Measurements from ENCODE around the gene CD80.

CD80 gene

DNA sequence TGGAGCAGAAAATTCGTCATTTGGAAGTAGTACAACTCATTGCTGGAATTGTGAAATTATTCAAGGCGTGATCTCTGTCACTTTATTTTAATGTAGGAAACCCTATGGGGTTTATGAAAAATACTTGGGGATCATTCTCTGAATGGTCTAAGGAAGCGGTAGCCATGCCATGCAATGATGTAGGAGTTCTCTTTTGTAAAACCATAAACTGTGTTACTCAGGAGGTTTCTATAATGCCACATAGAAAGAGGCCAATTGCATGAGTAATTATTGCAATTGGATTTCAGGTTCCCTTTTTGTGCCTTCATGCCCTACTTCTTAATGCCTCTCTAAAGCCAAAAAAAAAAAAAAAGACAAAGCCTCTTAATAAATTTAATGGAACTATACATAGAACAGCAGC lies 66.6 kb downstream of the CD80 start:
- DNase-seq (ENCODE audit: low spot score): no peak

DNA sequence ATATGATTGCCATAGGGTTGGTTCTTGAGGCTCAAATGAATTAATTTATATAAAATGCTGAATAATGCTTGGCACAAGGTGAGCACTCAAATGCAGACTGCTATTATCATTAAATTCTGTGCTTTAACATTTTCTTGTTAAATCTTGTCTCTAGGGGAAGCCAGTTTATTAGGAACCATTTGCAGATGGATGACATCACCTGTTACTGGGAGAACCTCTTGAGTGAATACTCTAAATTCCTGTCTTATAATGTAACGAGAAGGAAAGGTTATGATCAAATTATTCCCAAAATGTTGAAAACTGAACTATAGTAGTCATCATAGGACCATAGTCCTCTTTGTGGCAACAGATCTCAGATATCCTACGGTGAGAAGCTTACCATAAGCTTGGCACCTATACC lies 67.3 kb downstream of the CD80 start:
- no peak for DNase-seq (ENCODE audit: low spot score)

DNA sequence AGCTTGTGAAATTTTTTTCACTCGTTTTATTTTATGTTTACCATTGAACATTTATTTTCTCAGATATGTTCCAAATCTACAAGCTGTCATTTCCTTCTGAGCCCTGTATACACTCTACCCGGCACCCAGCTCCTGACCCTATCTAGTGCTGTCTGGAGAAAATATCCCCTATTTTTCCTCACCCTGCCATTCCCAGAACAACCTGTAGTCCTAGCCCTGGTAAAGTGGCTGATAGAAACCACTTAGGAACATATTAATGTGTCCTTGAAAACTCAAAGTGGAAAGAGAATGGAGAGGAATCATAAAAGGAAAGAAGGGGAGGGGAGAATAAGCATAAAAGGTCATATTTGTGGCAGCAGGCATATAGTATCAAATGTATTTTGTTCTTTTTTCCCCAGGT lies 69.3 kb downstream of the CD80 start:
- DNase-seq (ENCODE audit: low spot score): no peak

DNA sequence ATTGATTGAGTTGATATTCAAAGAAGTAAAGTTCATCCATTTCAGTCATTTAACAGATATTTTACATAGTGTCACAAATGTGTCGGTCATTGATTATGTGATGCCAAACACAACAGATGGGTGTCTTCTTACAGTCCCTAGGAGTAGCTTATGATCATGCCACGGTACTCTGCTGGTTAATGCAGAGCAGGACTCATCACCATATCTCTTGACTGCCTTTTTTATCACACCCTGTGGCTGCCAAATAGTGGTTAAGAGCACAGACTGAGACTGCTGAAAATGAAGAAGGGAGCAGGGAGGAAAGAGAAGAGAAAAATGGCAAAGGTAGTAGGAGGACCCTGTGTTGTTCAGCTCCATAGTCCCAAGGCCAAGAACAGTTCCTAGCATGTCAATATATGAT lies 73.9 kb downstream of the CD80 start:
- no peak for DNase-seq (ENCODE audit: low spot score)

DNA sequence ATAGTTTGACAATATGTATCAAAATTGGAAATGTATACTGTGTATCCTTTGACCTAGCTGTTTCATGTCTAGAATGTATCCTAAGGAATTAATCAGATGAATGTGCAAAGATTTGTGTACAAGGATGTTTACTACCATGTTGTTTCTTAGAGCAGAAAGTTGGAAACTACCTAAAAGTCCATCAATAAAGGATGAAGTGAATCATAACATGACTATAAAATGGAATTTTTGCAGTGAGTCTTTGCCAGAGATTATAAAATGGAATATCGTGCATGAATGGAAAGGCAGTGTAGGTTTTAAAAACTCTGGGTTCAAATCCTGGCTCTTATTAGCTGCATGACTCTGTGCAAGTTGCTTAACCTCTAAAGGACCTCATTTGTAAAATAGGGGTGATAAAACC lies 76.3 kb downstream of the CD80 start:
- DNase-seq (ENCODE audit: low spot score): no peak

DNA sequence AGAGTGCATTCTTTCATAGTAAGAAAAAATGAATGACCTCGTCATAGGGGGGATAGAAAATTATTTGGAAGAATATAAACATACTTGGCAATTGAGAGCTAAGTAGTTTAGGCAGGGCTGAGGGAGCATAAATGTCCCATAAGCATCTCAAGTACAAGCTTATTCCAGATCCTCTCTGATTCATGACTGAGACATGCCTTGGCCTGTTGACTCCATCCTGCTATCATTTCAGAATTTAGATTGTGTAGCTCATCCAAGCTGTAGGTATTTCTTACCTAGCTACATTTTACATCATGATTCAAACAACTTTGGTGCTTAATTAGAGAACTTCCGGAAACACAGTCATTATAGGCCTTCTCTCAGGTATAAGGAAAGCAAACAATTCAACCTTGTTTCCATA lies 78.3 kb downstream of the CD80 start:
- DNase-seq (ENCODE audit: low spot score): no peak

Measured in ecto neural progenitor cell (in vitro differentiated cells).